GM12878 (cell line): ENCODE measurements around the gene DRD2. TPM values are rescaled to one million over a fixed set of nuclear protein-coding genes. Genes with fewer than 3 reads are reported as not detected.

ENCODE experiments used
- ATAC-seq: fragments of 200-7000 bp; cut with Tn5 transposase; 3 replicates; pipeline ENCODE4 v1.9.1; 2020; ENCODE audit warnings: mild to moderate bottlenecking, moderate library complexity
- BruUV-seq: library from RNA; stranded (reverse); fragments of 400-500 nt; replicated peaks from 2 replicates; lab custom pipeline; 2021; lab: Mats Ljungman, UMichigan
- CTCF ChIA-PET: fragments of 300-600 bp; sonication (Branson Sonifier 250); formaldehyde crosslinking; extraction: SDS; loops from one replicate; lab custom pipeline; 2021; ENCODE audit warnings: inconsistent platforms; lab: Yijun Ruan, JAX
- POLR2A ChIA-PET: fragments of 350-600 bp; formaldehyde crosslinking; extraction: SDS; loops from one replicate; lab custom pipeline; 2021; ENCODE audit warnings: inconsistent platforms; lab: Charles Lee
- RAD21 ChIA-PET: fragments of 300-600 bp; sonication (Branson Sonifier 250); formaldehyde crosslinking; loops from one replicate; lab custom pipeline; 2023; ENCODE audit warnings: antibody characterized with exemption; ENCODE audit not compliant: unreplicated experiment; lab: Charles Lee
- SMC1A ChIA-PET: fragments of 300-600 bp; sonication (Branson Sonifier 250); formaldehyde crosslinking; loops from one replicate; lab custom pipeline; 2023; ENCODE audit not compliant: unreplicated experiment, uncharacterized antibody; lab: Charles Lee
- DNase-seq: peaks from one replicate; pipeline ENCODE4 v3.0.0-alpha.2; 2011; ENCODE audit warnings: low read depth, low spot score
- FAIRE-seq: peaks from 3 replicates; lab custom pipeline; 2011; peaks lifted over from hg19 to GRCh38; lab: Jason Lieb, UNC
- H2AFZ ChIP-seq: 2 replicates; pipeline ENCODE4 v1.6.0; 2011; ENCODE audit warnings: low read depth, low read length, control low read depth; ENCODE audit not compliant: control insufficient read depth
- H3K27ac ChIP-seq: 2 replicates; pipeline ENCODE4 v1.5.1; 2011; ENCODE audit warnings: control low read depth; ENCODE audit not compliant: control insufficient read depth, insufficient read depth
- H3K27me3 ChIP-seq, 2 experiments: replicated peaks in 1 of 2; 2 replicates each; pipeline versions ENCODE4 v1.6.0 to v1.6.1; 2011; ENCODE audit warnings: low read length in 1 of 2; ENCODE audit not compliant: control insufficient read depth in 2 of 2, insufficient read depth in 2 of 2
- H3K36me3 ChIP-seq, 2 experiments: 2 replicates each; pipeline ENCODE4 v1.5.1; 2011; ENCODE audit warnings: low read length in 1 of 2; ENCODE audit not compliant: control insufficient read depth in 2 of 2, insufficient read depth in 2 of 2
- H3K4me1 ChIP-seq: 2 replicates; pipeline ENCODE4 v1.6.1; 2011; ENCODE audit warnings: mild to moderate bottlenecking, low read length, moderate library complexity, mixed read lengths; ENCODE audit not compliant: control insufficient read depth, insufficient read depth
- H3K4me2 ChIP-seq: 2 replicates; pipeline ENCODE4 v1.6.0; 2011; ENCODE audit warnings: control low read depth; ENCODE audit not compliant: control insufficient read depth, insufficient read depth
- H3K4me3 ChIP-seq: fragments of 200-600 bp; sonication (generic); 2 replicates; pipeline ENCODE4 v1.5.1; 2016
- H3K79me2 ChIP-seq: 2 replicates; pipeline ENCODE4 v1.6.0; 2011; ENCODE audit warnings: low read length; ENCODE audit not compliant: control insufficient read depth, insufficient read depth
- H3K9ac ChIP-seq: 2 replicates; pipeline ENCODE4 v1.8.0; 2011; ENCODE audit warnings: low read length, control low read depth, mixed read lengths; ENCODE audit not compliant: control insufficient read depth, insufficient read depth
- H3K9me3 ChIP-seq: replicated peaks from 3 replicates; pipeline ENCODE4 v1.5.1; 2011; ENCODE audit warnings: mild to moderate bottlenecking, low read length; ENCODE audit not compliant: control insufficient read depth, insufficient read depth
- H4K20me1 ChIP-seq: 2 replicates; pipeline ENCODE4 v1.6.0; 2011; ENCODE audit not compliant: control insufficient read depth, insufficient read depth
- BCLAF1 ChIP-seq: fragments of 450-650 bp; IDR thresholded peaks from 2 replicates; pipeline ENCODE4 v1.6.1; 2017; ENCODE audit warnings: antibody characterized with exemption, mild to moderate bottlenecking, moderate library complexity
- CBX5 ChIP-seq: sonication (generic); IDR thresholded peaks from 2 replicates; pipeline ENCODE4 v1.6.1; 2016; ENCODE audit warnings: low read depth, moderate library complexity, mild to moderate bottlenecking, inconsistent platforms
- CREM ChIP-seq: IDR thresholded peaks from 2 replicates; pipeline ENCODE4 v1.6.1; 2014; ENCODE audit warnings: antibody characterized with exemption, low read depth
- HDGF ChIP-seq: fragments of 450-650 bp; IDR thresholded peaks from 2 replicates; pipeline ENCODE4 v1.6.1; 2016; ENCODE audit warnings: antibody characterized with exemption
- KAT2A ChIP-seq: conservative IDR thresholded peaks from 2 replicates; pipeline ENCODE4 v1.6.1; 2011; ENCODE audit warnings: low read depth, low read length; ENCODE audit not compliant: control insufficient read depth
- PAX8 ChIP-seq: fragments of 450-650 bp; IDR thresholded peaks from 2 replicates; pipeline ENCODE4 v1.6.1; 2017; ENCODE audit warnings: mild to moderate bottlenecking, moderate library complexity
- SIX5 ChIP-seq: IDR thresholded peaks from 2 replicates; pipeline ENCODE4 v1.6.1; 2011; ENCODE audit warnings: mild to moderate bottlenecking, low read depth, low read length, moderate library complexity; ENCODE audit not compliant: severe bottlenecking
- STAT3 ChIP-seq: IDR thresholded peaks from 2 replicates; pipeline ENCODE4 v1.6.1; 2011; ENCODE audit warnings: low read depth, low read length, improper control_type of control experiment
- TBL1XR1 ChIP-seq: IDR thresholded peaks from 2 replicates; pipeline ENCODE4 v1.6.1; 2012; ENCODE audit warnings: low read depth, low read length, improper control_type of control experiment
- WRNIP1 ChIP-seq: IDR thresholded peaks from 2 replicates; pipeline ENCODE4 v1.6.1; 2011; ENCODE audit warnings: low read depth, low read length, improper control_type of control experiment, borderline replicate concordance
- ZNF207 ChIP-seq: fragments of 450-650 bp; IDR thresholded peaks from 2 replicates; pipeline ENCODE4 v1.6.1; 2014; ENCODE audit warnings: antibody characterized with exemption, mild to moderate bottlenecking, borderline replicate concordance
- ZNF384 ChIP-seq: IDR thresholded peaks from 2 replicates; pipeline ENCODE4 v1.6.1; 2012; ENCODE audit warnings: low read depth, mild to moderate bottlenecking, low read length, improper control_type of control experiment, borderline replicate concordance
- WGBS: methylation state at CpG from one replicate; pipeline ENCODE4 v1.1.6; 2016; ENCODE audit warnings: low lambda C conversion rate; ENCODE audit not compliant: insufficient replicate concordance, insufficient coverage; ENCODE audit errors: missing lambda C conversion rate; 5-methylcytosine and 5-hydroxymethylcytosine counted together
- in situ Hi-C: fragments of 300-500 bp; cut with MboI; formaldehyde crosslinking; loops from 9 replicates; pipeline ENCODE4 v1.14.3; 2018; ENCODE audit warnings: mixed read lengths
- intact Hi-C: fragments of 100-400 bp; cut with micrococcal nuclease; formaldehyde crosslinking; loops from one replicate; pipeline ENCODE4 v1.14.2; 2022; ENCODE audit not compliant: unreplicated experiment
- polyA plus RNA-seq, 11 experiments: library from polyadenylated mRNA; depleted of rRNA in 4 of 11; unstranded in 6 of 11; stranded (reverse) in 5 of 11; fragments of >200 nt; fragmentation: Nextera tagmentation in 4 of 11; fragmentation: Illumina TruSeq in 1 of 11; extraction: Ambion mirVana in 4 of 11; extraction: Trizol in 1 of 11; gene quantifications; 1 replicate in 1 of 11; 2 replicates in 10 of 11; pipeline versions ENCODE4 v1.2.1 to v1.2.3, GENCODE V29; 2011 to 2016; ENCODE audit warnings: inconsistent platforms in 2 of 11, missing spikeins in 2 of 11, low read depth in 1 of 11
- total RNA-seq, 4 experiments: library from RNA; depleted of rRNA in 3 of 4; stranded (reverse); fragments of >200 nt in 3 of 4; fragmentation: Illumina TruSeq in 1 of 4; extraction: Trizol in 1 of 4; gene quantifications; 2 replicates each; pipeline versions ENCODE4 v1.2.1 to v1.2.3, GENCODE V29; 2013 to 2021

Gene DRD2
- total and polyA plus RNA-seq, 10 of the 15 experiments (the other 5 are each of a cell fraction or from before 2014, with no cell fraction given): not detected

- no peak for TF ChIP-seq WRNIP1
- TF ChIP-seq KAT2A: no peak
- TF ChIP-seq TBL1XR1: no peak
- TF ChIP-seq STAT3: no peak
- no peak for TF ChIP-seq HDGF
- no peak for TF ChIP-seq CBX5
- TF ChIP-seq SIX5: no peak
- no peak for TF ChIP-seq ZNF207
- no peak for TF ChIP-seq CREM
- no peak for TF ChIP-seq ZNF384
- TF ChIP-seq, all 136 proteins: peak for 0
Measured at GRCh38 chr11:113464416-113464815, 10.8 kb downstream of the DRD2 start (continued).

- ChIA-PET RAD21 (no interaction called here), POLR2A (no interaction called here), CTCF (no interaction called here), SMC1A (no interaction called here)
- ATAC-seq: no peak
- in situ Hi-C loops: no loop called here
- BruUV-seq: no TSS peak
- Histone ChIP-seq H3K27ac (no peak overlapping the region), H3K4me2 (no peak overlapping the region), H3K27me3 (peaks cover 0 to 4% of the 10 kb centered on the region in 2 experiments; a peak in 2 of 4 replicates), H3K4me3 (no peak overlapping the region), H3K79me2 (no peaks in the 10 kb centered on the region), H3K36me3 (no peaks in the 10 kb centered on the region), H3K9ac (no peak overlapping the region), H3K9me3 (no peaks in the 10 kb centered on the region), H3K4me1 (no peaks in the 10 kb centered on the region), H4K20me1 (no peaks in the 10 kb centered on the region), H2AFZ (no peak overlapping the region)
- no peak for DNase-seq
- TF ChIP-seq BCLAF1: no peak
- TF ChIP-seq ZNF384: no peak
- no peak for TF ChIP-seq PAX8
- intact Hi-C loops: no loop called here
- WGBS: 27% methylated on average over 5 of the region's 5 CpGs
- FAIRE-seq: no peak
Measured at GRCh38 chr11:113462830-113463229, 12.4 kb downstream of the DRD2 start.
